GM19452 (cell line): ENCODE measurements around the gene USP1.

Experiments used
- ATAC-seq: cut with Tn5 transposase; IDR thresholded peaks from one replicate; pipeline ENCODE4 v1.9.1; 2021; ENCODE audit not compliant: unreplicated experiment

USP1 gene

GRCh38 chr1:62426237-62426636 lies 10.6 kb upstream of the USP1 start:
- no peak for ATAC-seq

GRCh38 chr1:62426794-62427193 lies 10.1 kb upstream of the USP1 start:
- no peak for ATAC-seq

- no peak for ATAC-seq
These were observed 8.5 kb upstream of the USP1 start for GRCh38 chr1:62428351-62428750.

GRCh38 chr1:62429581-62429980 lies 7.3 kb upstream of the USP1 start:
- ATAC-seq: no peak

- ATAC-seq: no peak
These were observed 2.8 kb upstream of the USP1 start for GRCh38 chr1:62433861-62434617.

- ATAC-seq: no peak
These were observed 2.2 kb upstream of the USP1 start for GRCh38 chr1:62434618-62435001.

- no peak for ATAC-seq
These were observed 1.4 kb upstream of the USP1 start for GRCh38 chr1:62435231-62436038.

- peak; percentile 71 for ATAC-seq
These were observed 797 bp upstream of the USP1 start for GRCh38 chr1:62436039-62436465.

GRCh38 chr1:62437273-62437940 lies 558 bp downstream of the USP1 start:
- no peak for ATAC-seq

GRCh38 chr1:62438163-62438562 lies 1.3 kb downstream of the USP1 start:
- ATAC-seq: no peak

GRCh38 chr1:62439652-62440371 lies 3.0 kb downstream of the USP1 start:
- peak; percentile 27 for ATAC-seq

- no peak for ATAC-seq
These were observed 7.9 kb downstream of the USP1 start for GRCh38 chr1:62444701-62445100.

GRCh38 chr1:62448221-62448933 lies 11.5 kb downstream of the USP1 start:
- no peak for ATAC-seq

GRCh38 chr1:62450301-62450700 lies 13.5 kb downstream of the USP1 start:
- no peak for ATAC-seq

- ATAC-seq: no peak
These were observed 16.1 kb downstream of the USP1 start for GRCh38 chr1:62452951-62453350.

- ATAC-seq: no peak
These were observed 21.1 kb downstream of the USP1 start for GRCh38 chr1:62457955-62458354.

GRCh38 chr1:62462370-62462769 lies 25.5 kb downstream of the USP1 start:
- ATAC-seq: no peak

GRCh38 chr1:62467092-62467491 lies 30.2 kb downstream of the USP1 start:
- ATAC-seq: no peak

- no peak for ATAC-seq
These were observed 39.8 kb downstream of the USP1 start for GRCh38 chr1:62476525-62477219.

- ATAC-seq: no peak
These were observed 44.8 kb downstream of the USP1 start for GRCh38 chr1:62481681-62482080.
